Measurements from ENCODE around the gene COL9A3. TPM values are rescaled to one million over a fixed set of nuclear protein-coding genes. Genes with fewer than 3 reads are reported as not detected.

Gene COL9A3
- total RNA-seq, 2 donors from 2014 or later: 0.54 to 3.1 TPM

GRCh38 chr20:62776035-62776691, 40.7 kb upstream of the COL9A3 start:
- Histone ChIP-seq H3K27ac (no peak overlapping the region), H3K9me3 (no peaks in the 10 kb centered on the region), H3K27me3 (replicated peaks; ENCODE audit: insufficient read depth) (no peaks in the 10 kb centered on the region), H3K4me3 (no peak overlapping the region), H3K36me3 (no peaks in the 10 kb centered on the region), H3K4me1 (ENCODE audit: control insufficient read depth in 1 of 2, low read depth in 2 of 2) (peaks cover 4 to 11% of the 10 kb centered on the region in 2 donors)
- TF ChIP-seq CTCF (IDR thresholded peaks at IDR 0.05): no peak
- ATAC-seq (ENCODE audit: insufficient number of reproducible peaks, low FRiP score, low read depth): no peak
- DNase-seq (ENCODE audit: low spot score): no peak

GRCh38 chr20:62776692-62777527, 39.9 kb upstream of the COL9A3 start:
- Histone ChIP-seq H3K36me3 (no peaks in the 10 kb centered on the region), H3K4me1 (ENCODE audit: control insufficient read depth in 1 of 2, low read depth in 2 of 2) (peaks cover 4 to 11% of the 10 kb centered on the region in 2 donors), H3K4me3 (no peak overlapping the region), H3K9me3 (no peaks in the 10 kb centered on the region), H3K27me3 (replicated peaks; ENCODE audit: insufficient read depth) (no peaks in the 10 kb centered on the region), H3K27ac (no peak overlapping the region)
- DNase-seq (ENCODE audit: low spot score) (no peak), ATAC-seq (ENCODE audit: insufficient number of reproducible peaks, low FRiP score, low read depth) (no peak)
- no peak for TF ChIP-seq CTCF (IDR thresholded peaks at IDR 0.05)

GRCh38 chr20:62777528-62777830, 39.4 kb upstream of the COL9A3 start:
- Histone ChIP-seq H3K4me3 (no peak overlapping the region), H3K9me3 (no peaks in the 10 kb centered on the region), H3K27me3 (replicated peaks; ENCODE audit: insufficient read depth) (no peaks in the 10 kb centered on the region), H3K4me1 (ENCODE audit: control insufficient read depth in 1 of 2, low read depth in 2 of 2) (peaks cover 4 to 11% of the 10 kb centered on the region in 2 donors), H3K27ac (no peak overlapping the region), H3K36me3 (no peaks in the 10 kb centered on the region)
- ATAC-seq (ENCODE audit: insufficient number of reproducible peaks, low FRiP score, low read depth) (no peak), DNase-seq (ENCODE audit: low spot score) (no peak)
- TF ChIP-seq CTCF (IDR thresholded peaks at IDR 0.05): no peak

- Histone ChIP-seq H3K4me3 (no peak overlapping the region), H3K9me3 (no peaks in the 10 kb centered on the region), H3K36me3 (no peaks in the 10 kb centered on the region), H3K27me3 (replicated peaks; ENCODE audit: insufficient read depth) (no peaks in the 10 kb centered on the region), H3K27ac (no peak overlapping the region), H3K4me1 (ENCODE audit: control insufficient read depth in 1 of 2, low read depth in 2 of 2) (peaks cover 3 to 7% of the 10 kb centered on the region in 2 donors)
- ATAC-seq (ENCODE audit: insufficient number of reproducible peaks, low FRiP score, low read depth) (no peak), DNase-seq (ENCODE audit: low spot score) (no peak)
- no peak for TF ChIP-seq CTCF (IDR thresholded peaks at IDR 0.05)
Measured at GRCh38 chr20:62778058-62778457, 38.8 kb upstream of the COL9A3 start.

GRCh38 chr20:62778601-62779416, 38.0 kb upstream of the COL9A3 start:
- Histone ChIP-seq H3K4me1 (ENCODE audit: control insufficient read depth in 1 of 2, low read depth in 2 of 2) (no peaks in the 10 kb centered on the region), H3K36me3 (no peaks in the 10 kb centered on the region), H3K27ac (no peak overlapping the region), H3K4me3 (no peak overlapping the region), H3K27me3 (replicated peaks; ENCODE audit: insufficient read depth) (no peaks in the 10 kb centered on the region), H3K9me3 (no peaks in the 10 kb centered on the region)
- no peak for DNase-seq (ENCODE audit: low spot score)
- TF ChIP-seq CTCF (IDR thresholded peaks at IDR 0.05): no peak
- ATAC-seq (ENCODE audit: insufficient number of reproducible peaks, low FRiP score, low read depth): no peak
